DND-41 (cell line): ENCODE data around the gene PEX11G.
"Not testable (repeated sequence)": the region's sequence is repeated elsewhere in the genome, so short reads cannot be mapped to it uniquely, and the experiment has no call there.

Experiments
- CTCF ChIP-seq: IDR thresholded peaks from 2 replicates; pipeline ENCODE4 v1.5.1; 2012; ENCODE audit warnings: borderline replicate concordance, low read length, moderate library complexity, mild to moderate bottlenecking; ENCODE audit not compliant: poor library complexity, severe bottlenecking; ENCODE audit errors: extremely low read depth
- EZH2 ChIP-seq: IDR thresholded peaks from 3 replicates; pipeline ENCODE4 v1.6.1; 2012; ENCODE audit warnings: borderline replicate concordance, low read depth, mild to moderate bottlenecking, moderate library complexity, low read length, inconsistent platforms; ENCODE audit not compliant: severe bottlenecking

- TF ChIP-seq CTCF, EZH2: not testable (repeated sequence)
Measured at GRCh38 chr19:7449391-7450070, 39.3 kb downstream of the PEX11G start.
